Measurements from ENCODE around the gene DIDO1. TPM values are rescaled to one million over a fixed set of nuclear protein-coding genes. Genes with fewer than 3 reads are reported as not detected.

The DIDO1 gene
- total and polyA plus RNA-seq, 2 of the 13 experiments (the other 11 are each of a cell fraction or from before 2014, with no cell fraction given): 75.0 to 75.1 TPM

- TF ChIP-seq MAZ (IDR thresholded peaks at IDR 0.05; ENCODE audit: borderline replicate concordance, low read depth, low read length): peak; percentile 97
- peak; percentile 99; the same call in 1 of the 2 replicates for TF ChIP-seq MAZ (CRISPR knock-in tag; IDR thresholded peaks at IDR 0.05; ENCODE audit: low read depth)
- peak; percentile 89; the same call in 1 of the 2 replicates for TF ChIP-seq KLF6 (CRISPR knock-in tag; IDR thresholded peaks at IDR 0.05)
- 0 out of 2 replicates have a peak, but pooled peaks have one; percentile 20 for TF ChIP-seq KIAA2018 (CRISPR knock-in tag; IDR thresholded peaks at IDR 0.05; ENCODE audit: borderline replicate concordance)
- peak; percentile 92; the same call in 1 of the 2 replicates for TF ChIP-seq ZNF33B (CRISPR knock-in tag; IDR thresholded peaks at IDR 0.05)
- TF ChIP-seq RXRA (CRISPR knock-in tag; IDR thresholded peaks at IDR 0.05): peak; percentile 88
- 0 out of 2 replicates have a peak, but pooled peaks have one; percentile 88 for TF ChIP-seq ZNF337 (CRISPR knock-in tag; IDR thresholded peaks at IDR 0.05; ENCODE audit: borderline replicate concordance, low read depth)
- peak; percentile 94 for TF ChIP-seq MIER3 (CRISPR knock-in tag; IDR thresholded peaks at IDR 0.05; ENCODE audit: borderline replicate concordance)
- TF ChIP-seq CEBPG (CRISPR knock-in tag; IDR thresholded peaks at IDR 0.05): 0 out of 2 replicates have a peak, but pooled peaks have one; percentile 38
- peak; percentile 78; the same call in 1 of the 2 replicates for TF ChIP-seq IRF9 (CRISPR knock-in tag; IDR thresholded peaks at IDR 0.05; ENCODE audit: borderline replicate concordance)
- TF ChIP-seq ZNF687 (CRISPR knock-in tag; IDR thresholded peaks at IDR 0.05): peak; percentile 81; the same call in 1 of the 2 replicates
- peak; percentile 91; the same call in 1 of the 2 replicates for TF ChIP-seq ZNF550 (CRISPR knock-in tag; IDR thresholded peaks at IDR 0.05; ENCODE audit: borderline replicate concordance)
- peak; percentile 60; the same call in 1 of the 2 replicates for TF ChIP-seq NRL (CRISPR knock-in tag; IDR thresholded peaks at IDR 0.05; ENCODE audit: borderline replicate concordance)
- TF ChIP-seq ATF4 (CRISPR knock-in tag; IDR thresholded peaks at IDR 0.05): 0 out of 4 replicates have a peak, but pooled peaks of 1 of the 2 experiments have one; percentile 7
Observed at GRCh38 chr20:62952373-62952967, 26.2 kb upstream of the DIDO1 start, which contains the start of gene SLC17A9 (continued).

Measured in HepG2 (cell line).